K562 (cell line): Measurements from ENCODE around the gene GPR108. TPM values are rescaled to one million over a fixed set of nuclear protein-coding genes. Genes with fewer than 3 reads are reported as not detected.

ENCODE experiments used
- ATF7 ChIP-seq: fragments of 450-650 bp; IDR thresholded peaks from 2 replicates; pipeline ENCODE4 v1.7.1; 2014; ENCODE audit warnings: mild to moderate bottlenecking, moderate library complexity
- BCOR ChIP-seq: fragments of 450-650 bp; IDR thresholded peaks from 2 replicates; pipeline ENCODE4 v1.6.1; 2016
- CBX5 ChIP-seq: IDR thresholded peaks from 2 replicates; pipeline ENCODE4 v1.6.1; 2014; ENCODE audit warnings: low read depth, borderline replicate concordance
- ETV1 ChIP-seq: fragments of 450-650 bp; conservative IDR thresholded peaks from 2 replicates; pipeline ENCODE4 v1.6.1; 2016; ENCODE audit warnings: missing genetic modification characterization, control low read depth, low read depth, missing compliant biosample characterization
- ETV6 ChIP-seq, 3 experiments: fragments of 150-350 bp in 1 of 3; sonication (generic) in 1 of 3; formaldehyde crosslinking in 1 of 3; IDR thresholded peaks; 2 replicates each; pipeline versions ENCODE4 v1.6.1 to v1.8.0; 2014 to 2022; ENCODE audit warnings: borderline replicate concordance in 2 of 3, low read depth in 2 of 3, antibody characterized with exemption in 1 of 3, low read length in 1 of 3, mild to moderate bottlenecking in 1 of 3, missing genetic modification reagents in 1 of 3
- HLTF ChIP-seq: fragments of 450-650 bp; IDR thresholded peaks from 2 replicates; pipeline ENCODE4 v1.6.1; 2016
- HNRNPLL ChIP-seq: fragments of 200-400 bp; formaldehyde crosslinking; IDR thresholded peaks from 2 replicates; pipeline ENCODE4 v1.6.1; 2017; ENCODE audit warnings: low read length, low read depth, mild to moderate bottlenecking; ENCODE audit not compliant: poor library complexity, severe bottlenecking
- JUND ChIP-seq, 2 experiments: IDR thresholded peaks; 2 replicates in 1 of 2; 3 replicates in 1 of 2; pipeline ENCODE4 v1.6.1; 2011; ENCODE audit warnings: borderline replicate concordance in 2 of 2, low read depth in 2 of 2, low read length in 2 of 2, improper control_type of control experiment in 1 of 2, missing biosample characterization in 1 of 2, missing genetic modification characterization in 1 of 2, missing genetic modification reagents in 1 of 2
- L3MBTL2 ChIP-seq: fragments of 450-650 bp; IDR thresholded peaks from 2 replicates; pipeline ENCODE4 v1.6.1; 2016; ENCODE audit warnings: mild to moderate bottlenecking, moderate library complexity
- LARP7 ChIP-seq: fragments of 450-650 bp; IDR thresholded peaks from 2 replicates; pipeline ENCODE4 v1.6.1; 2016
- NBN ChIP-seq: fragments of 450-650 bp; IDR thresholded peaks from 2 replicates; pipeline ENCODE4 v1.6.1; 2016; ENCODE audit warnings: low read depth, mild to moderate bottlenecking
- ZNF263 ChIP-seq: sonication (generic); formaldehyde crosslinking; IDR thresholded peaks from 2 replicates; pipeline ENCODE4 v1.8.0; 2022; ENCODE audit warnings: mild to moderate bottlenecking, missing genetic modification reagents, borderline replicate concordance
- ZNF274 ChIP-seq: IDR thresholded peaks from 2 replicates; pipeline ENCODE4 v1.6.1; 2011; ENCODE audit warnings: low read depth, mild to moderate bottlenecking, low read length, moderate library complexity, borderline replicate concordance
- ZNF77 ChIP-seq: fragments of 250-450 bp; sonication (Bioruptor Pico); IDR thresholded peaks from 2 replicates; pipeline ENCODE4 v1.5.0; 2020
- polyA plus RNA-seq, 8 experiments: library from polyadenylated mRNA; depleted of rRNA in 4 of 8; stranded (reverse) in 5 of 8; unstranded in 3 of 8; fragments of >200 nt; fragmentation: Nextera tagmentation in 2 of 8; fragmentation: Illumina TruSeq in 1 of 8; extraction: Ambion mirVana in 2 of 8; extraction: Trizol in 1 of 8; gene quantifications; 2 replicates each; pipeline versions ENCODE4 v1.2.1 to v1.2.3, GENCODE V29; 2011 to 2014; ENCODE audit warnings: inconsistent platforms in 1 of 8, missing spikeins in 1 of 8
- total RNA-seq, 7 experiments: library from RNA; depleted of rRNA in 6 of 7; stranded (reverse); fragments of >200 nt in 6 of 7; fragmentation: Illumina TruSeq in 2 of 7; extraction: Trizol in 2 of 7; gene quantifications; 2 replicates each; pipeline versions ENCODE4 v1.2.1 to v1.2.3, GENCODE V29; 2011 to 2021; ENCODE audit warnings: low replicate concordance in 1 of 7
- TF ChIP-seq, protein P1 (sequence below): sonication (generic); formaldehyde crosslinking; IDR thresholded peaks from 2 replicates; pipeline ENCODE4 v1.8.0; 2022; ENCODE audit warnings: missing genetic modification reagents, mild to moderate bottlenecking, borderline replicate concordance
- TF ChIP-seq, protein P2 (sequence below), 2 experiments: fragments of 250-450 bp in 1 of 2; fragments of 450-650 bp in 1 of 2; sonication (Bioruptor Pico) in 1 of 2; IDR thresholded peaks; 2 replicates each; pipeline versions ENCODE4 v1.6.1 to v1.8.0; 2016 to 2021; ENCODE audit warnings: mild to moderate bottlenecking in 2 of 2, moderate library complexity in 2 of 2, missing compliant biosample characterization in 1 of 2, missing genetic modification characterization in 1 of 2
- TF ChIP-seq, protein P3 (sequence below): sonication (generic); formaldehyde crosslinking; IDR thresholded peaks from 2 replicates; pipeline ENCODE4 v1.9.0; 2022; ENCODE audit warnings: mild to moderate bottlenecking, missing genetic modification reagents
- TF ChIP-seq, protein P4 (sequence below): fragments of 250-450 bp; sonication (Bioruptor Pico); IDR thresholded peaks from 2 replicates; pipeline ENCODE4 v1.5.0; 2021
- TF ChIP-seq, protein P5 (sequence below): IDR thresholded peaks from 2 replicates; pipeline ENCODE4 v1.6.1; 2016; ENCODE audit warnings: missing genetic modification characterization, missing compliant biosample characterization

The GPR108 gene
- total and polyA plus RNA-seq, 9 of the 15 experiments (the other 6 are each of a cell fraction or from before 2014, with no cell fraction given): 2.4 to 33.2 (median 24.4) TPM

DNA sequence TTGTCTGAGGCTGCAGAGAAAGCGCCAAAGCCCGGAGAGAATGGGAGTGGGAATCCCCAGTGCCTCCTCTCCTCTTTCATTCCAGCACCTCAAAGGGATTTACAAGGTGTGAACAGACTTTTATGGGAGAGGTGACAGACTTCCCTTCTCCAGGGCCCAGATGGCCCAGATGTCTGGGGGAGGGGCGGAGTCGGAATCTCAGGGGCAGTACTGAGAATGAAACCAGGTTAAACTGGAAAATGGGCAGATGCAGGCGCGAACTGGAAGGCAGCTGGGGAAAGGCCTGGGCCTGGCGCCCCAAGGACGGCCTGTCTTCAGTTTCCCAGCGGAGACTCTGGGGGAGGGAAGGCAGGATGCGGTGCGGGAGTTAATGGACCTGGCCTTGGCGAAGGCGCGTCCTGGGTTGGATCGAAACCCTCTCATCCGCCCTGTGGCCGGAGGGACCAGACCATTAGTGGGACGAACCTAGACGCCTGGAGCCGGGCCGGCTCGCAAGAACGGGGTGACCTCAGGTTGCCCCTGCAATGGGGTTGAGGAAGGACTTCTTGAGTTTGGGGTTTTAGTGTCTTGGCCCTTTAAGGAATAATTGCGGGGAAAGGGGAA is 1.5 kb upstream of the GPR108 start (continued):
- TF ChIP-seq, protein P1, sequence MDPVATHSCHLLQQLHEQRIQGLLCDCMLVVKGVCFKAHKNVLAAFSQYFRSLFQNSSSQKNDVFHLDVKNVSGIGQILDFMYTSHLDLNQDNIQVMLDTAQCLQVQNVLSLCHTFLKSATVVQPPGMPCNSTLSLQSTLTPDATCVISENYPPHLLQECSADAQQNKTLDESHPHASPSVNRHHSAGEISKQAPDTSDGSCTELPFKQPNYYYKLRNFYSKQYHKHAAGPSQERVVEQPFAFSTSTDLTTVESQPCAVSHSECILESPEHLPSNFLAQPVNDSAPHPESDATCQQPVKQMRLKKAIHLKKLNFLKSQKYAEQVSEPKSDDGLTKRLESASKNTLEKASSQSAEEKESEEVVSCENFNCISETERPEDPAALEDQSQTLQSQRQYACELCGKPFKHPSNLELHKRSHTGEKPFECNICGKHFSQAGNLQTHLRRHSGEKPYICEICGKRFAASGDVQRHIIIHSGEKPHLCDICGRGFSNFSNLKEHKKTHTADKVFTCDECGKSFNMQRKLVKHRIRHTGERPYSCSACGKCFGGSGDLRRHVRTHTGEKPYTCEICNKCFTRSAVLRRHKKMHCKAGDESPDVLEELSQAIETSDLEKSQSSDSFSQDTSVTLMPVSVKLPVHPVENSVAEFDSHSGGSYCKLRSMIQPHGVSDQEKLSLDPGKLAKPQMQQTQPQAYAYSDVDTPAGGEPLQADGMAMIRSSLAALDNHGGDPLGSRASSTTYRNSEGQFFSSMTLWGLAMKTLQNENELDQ (CRISPR knock-in tag): 0 out of 2 replicates have a peak, but pooled peaks have one; percentile 43
- TF ChIP-seq ZNF77 (no peak), HNRNPLL (no peak), HLTF (peak; percentile 54; the same call in 1 of the 2 replicates), ETV6 (IDR thresholded peaks at IDR 0.05; ENCODE audit: borderline replicate concordance in 1 of 2, low read depth in 2 of 2, low read length in 1 of 2) (no peak), ETV6 (CRISPR knock-in tag; IDR thresholded peaks at IDR 0.05; ENCODE audit: borderline replicate concordance) (0 out of 2 replicates have a peak, but pooled peaks have one; percentile 20), NBN (peak; percentile 5; the same call in 1 of the 2 replicates), ATF7 (no peak), JUND (IDR thresholded peaks at IDR 0.05; ENCODE audit: borderline replicate concordance, low read depth, low read length) (no peak), JUND (tag; IDR thresholded peaks at IDR 0.05; ENCODE audit: borderline replicate concordance, low read depth, low read length) (no peak), LARP7 (peak; percentile 39; the same call in 1 of the 2 replicates), ZNF263 (no peak; the same call in 1 of the 2 replicates), ETV1 (tag) (peak; percentile 52), BCOR (0 out of 2 replicates have a peak, but pooled peaks have one; percentile 7), L3MBTL2 (peak; percentile 49; the same call in 1 of the 2 replicates), CBX5 (no peak), ZNF274 (no peak)
- TF ChIP-seq, protein P2, sequence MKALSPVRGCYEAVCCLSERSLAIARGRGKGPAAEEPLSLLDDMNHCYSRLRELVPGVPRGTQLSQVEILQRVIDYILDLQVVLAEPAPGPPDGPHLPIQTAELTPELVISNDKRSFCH (CRISPR knock-in tag; IDR thresholded peaks at IDR 0.05): no peak
- TF ChIP-seq, protein P2 (tag; IDR thresholded peaks at IDR 0.05): no peak
- TF ChIP-seq, protein P3, sequence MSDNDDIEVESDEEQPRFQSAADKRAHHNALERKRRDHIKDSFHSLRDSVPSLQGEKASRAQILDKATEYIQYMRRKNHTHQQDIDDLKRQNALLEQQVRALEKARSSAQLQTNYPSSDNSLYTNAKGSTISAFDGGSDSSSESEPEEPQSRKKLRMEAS (CRISPR knock-in tag): peak; percentile 32; the same call in 1 of the 2 replicates
- TF ChIP-seq, protein P4, sequence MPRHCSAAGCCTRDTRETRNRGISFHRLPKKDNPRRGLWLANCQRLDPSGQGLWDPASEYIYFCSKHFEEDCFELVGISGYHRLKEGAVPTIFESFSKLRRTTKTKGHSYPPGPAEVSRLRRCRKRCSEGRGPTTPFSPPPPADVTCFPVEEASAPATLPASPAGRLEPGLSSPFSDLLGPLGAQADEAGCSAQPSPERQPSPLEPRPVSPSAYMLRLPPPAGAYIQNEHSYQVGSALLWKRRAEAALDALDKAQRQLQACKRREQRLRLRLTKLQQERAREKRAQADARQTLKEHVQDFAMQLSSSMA (CRISPR knock-in tag): no peak
- TF ChIP-seq, protein P5, sequence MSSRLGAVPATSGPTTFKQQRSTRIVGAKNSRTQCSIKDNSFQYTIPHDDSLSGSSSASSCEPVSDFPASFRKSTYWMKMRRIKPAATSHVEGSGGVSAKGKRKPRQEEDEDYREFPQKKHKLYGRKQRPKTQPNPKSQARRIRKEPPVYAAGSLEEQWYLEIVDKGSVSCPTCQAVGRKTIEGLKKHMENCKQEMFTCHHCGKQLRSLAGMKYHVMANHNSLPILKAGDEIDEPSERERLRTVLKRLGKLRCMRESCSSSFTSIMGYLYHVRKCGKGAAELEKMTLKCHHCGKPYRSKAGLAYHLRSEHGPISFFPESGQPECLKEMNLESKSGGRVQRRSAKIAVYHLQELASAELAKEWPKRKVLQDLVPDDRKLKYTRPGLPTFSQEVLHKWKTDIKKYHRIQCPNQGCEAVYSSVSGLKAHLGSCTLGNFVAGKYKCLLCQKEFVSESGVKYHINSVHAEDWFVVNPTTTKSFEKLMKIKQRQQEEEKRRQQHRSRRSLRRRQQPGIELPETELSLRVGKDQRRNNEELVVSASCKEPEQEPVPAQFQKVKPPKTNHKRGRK (tag): peak; percentile 82
